EL (cell line): Measurements from ENCODE around the gene FFAR2.
A peak's percentile ranks its signal among the peaks of the same experiment; 100 is the strongest.

Experiments used
- DNase-seq: peaks from one replicate; pipeline ENCODE4 v3.0.0-alpha.2; 2016

FFAR2 gene

DNA sequence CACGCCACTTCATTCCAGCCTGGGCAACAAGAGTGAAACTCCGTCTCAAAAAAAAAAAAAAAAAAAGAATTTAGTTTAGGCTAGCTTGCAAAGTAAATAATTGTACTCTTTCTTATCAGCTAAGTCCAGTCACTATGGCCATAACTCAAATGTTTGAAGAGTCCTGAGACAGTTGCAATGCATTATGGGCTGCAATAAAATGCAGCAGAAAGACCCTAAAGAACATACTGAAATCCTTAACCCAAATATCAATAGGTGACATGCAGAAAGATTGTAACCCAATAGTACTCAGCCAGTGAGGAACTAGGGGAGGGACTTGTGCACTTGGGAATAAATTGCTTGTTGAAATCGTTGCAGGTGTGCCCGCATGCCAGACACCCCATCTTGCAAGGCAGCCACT is 20.9 kb upstream of the FFAR2 start:
- no peak for DNase-seq

DNA sequence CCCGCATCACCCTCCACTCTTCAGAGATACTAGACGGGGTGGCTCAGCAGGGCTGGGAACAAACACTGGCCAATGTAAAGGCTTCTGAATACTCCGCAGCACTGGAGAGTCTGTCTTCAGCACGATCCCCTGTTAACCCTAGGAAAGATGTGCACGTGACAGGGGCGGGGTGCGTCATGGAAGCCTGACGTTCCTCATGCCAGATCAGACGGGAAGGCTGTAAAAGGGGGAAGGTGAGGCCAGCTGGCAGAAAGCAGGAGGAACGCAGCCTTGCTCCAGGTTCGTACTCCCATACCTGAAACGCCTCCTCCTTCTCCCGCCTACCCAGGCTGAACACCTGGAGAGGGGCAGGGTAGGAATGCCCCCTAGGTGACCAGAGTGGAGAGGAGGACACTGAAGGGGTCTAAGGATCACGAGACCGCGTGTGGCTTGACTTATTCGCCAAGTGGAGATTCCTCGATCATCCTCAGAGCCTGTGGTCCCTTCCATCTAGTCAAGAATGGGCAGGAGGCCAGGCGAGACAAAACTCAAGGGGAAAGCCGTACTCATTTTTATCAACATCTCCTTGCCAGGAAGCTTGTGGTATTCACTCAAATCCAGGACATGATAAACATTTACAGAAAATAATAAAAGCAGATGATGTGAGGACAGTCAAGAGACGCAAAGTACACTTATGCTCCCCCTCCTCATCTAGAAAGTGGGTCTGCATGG is 18.2 kb upstream of the FFAR2 start:
- DNase-seq = no peak

DNA sequence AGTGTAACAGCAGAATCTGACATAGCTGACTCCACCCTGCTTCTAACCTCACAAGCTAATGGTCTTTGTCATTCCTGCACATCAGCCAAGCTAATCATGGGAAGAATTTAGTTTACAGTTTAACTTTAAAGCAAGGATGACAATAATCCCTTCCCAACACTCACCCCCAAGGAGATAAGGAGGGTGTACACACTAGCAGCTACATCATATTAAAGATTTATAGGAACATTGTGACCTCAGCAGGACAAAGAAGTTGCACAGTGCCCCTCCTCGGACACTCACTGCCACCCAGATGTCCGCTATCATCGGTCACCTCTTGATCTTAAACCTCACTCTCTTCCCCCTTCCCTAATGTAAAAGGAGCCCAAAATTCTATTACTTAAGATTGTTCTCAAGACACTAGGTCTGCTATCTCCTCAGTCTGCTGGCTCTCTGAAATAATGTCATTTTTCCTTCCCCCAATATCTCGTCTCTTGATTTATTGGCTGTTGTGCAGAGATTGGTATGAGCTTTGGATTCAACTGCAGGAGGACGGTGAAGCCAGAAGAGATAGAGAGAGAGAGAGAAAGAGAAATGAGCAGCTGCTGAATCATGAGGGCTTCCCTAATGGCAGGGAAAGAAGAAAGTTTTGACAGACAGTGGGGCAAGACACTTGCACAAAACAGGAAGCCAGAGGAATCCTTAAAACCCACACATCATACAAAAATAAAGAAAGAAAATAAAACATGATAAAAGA is 17.5 kb upstream of the FFAR2 start:
- no peak for DNase-seq

DNA sequence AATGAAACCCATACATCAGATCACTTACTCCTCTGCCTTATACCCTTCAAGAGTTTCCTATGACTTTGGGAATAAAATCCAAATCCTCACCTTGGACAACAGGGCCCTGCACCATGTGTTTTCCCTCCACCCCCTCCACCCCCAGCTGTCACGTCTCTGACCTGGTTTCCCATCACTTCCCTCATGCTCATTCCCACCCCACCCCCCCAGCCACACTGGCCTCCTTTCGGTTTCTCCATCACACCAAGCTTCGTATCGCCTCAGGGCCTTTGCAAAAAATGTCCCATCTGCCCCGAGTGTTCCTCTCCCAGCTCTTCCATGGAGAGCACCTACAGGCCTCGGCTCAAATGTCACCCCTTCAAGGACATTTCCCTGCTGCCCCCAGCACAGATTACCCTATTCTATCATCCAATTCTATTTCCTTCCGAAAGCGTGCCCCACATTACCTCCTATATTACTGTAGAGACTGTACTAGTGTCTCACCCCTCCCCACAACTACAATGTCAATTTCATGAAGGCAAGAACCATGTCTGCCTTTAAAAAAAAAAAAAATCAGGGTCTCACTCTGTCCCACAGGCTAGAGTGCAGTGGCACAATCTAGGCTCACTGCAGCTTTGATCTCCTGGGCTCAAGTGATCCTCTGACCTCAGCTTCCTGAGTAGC is 16.8 kb upstream of the FFAR2 start:
- DNase-seq = no peak

DNA sequence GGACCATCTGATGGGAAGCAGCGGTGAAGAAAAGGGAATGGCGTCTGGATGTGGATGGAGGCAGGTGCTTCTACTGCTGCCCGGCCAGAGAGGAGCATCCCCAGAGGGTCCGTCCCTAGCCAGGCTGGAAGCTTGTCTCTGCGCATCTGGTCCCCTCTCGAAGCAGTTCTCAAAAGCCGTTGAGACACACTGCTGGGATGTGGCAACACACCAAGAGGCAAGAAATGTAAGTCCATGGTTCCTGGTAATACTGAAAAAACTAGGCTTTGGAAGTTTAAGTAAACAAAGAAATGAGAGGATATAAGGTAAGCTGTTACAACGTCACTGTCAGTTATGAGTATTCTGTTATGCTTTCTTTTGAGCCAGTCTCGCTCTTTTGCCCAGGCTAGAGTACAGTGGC is 15.1 kb upstream of the FFAR2 start:
- DNase-seq = no peak

DNA sequence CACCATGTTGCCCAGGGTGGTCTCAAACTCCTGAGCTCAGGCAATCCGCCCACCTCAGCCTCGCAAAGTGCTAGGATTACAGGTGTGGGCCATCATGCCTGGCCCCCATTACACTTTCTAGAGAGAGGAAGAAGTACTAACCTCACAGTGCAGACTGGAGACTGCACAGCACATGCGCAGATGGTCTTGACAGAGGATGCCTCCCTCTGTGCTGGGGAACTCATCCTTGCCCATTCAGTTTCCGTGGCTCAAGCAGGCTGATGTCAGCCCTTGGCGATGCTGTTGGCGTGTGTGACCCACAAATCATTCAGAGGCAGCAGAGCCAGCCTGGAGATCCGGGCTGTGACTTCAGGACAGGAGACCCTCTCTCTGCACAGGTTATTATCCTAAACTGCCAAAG is 14.6 kb upstream of the FFAR2 start:
- DNase-seq = no peak

DNA sequence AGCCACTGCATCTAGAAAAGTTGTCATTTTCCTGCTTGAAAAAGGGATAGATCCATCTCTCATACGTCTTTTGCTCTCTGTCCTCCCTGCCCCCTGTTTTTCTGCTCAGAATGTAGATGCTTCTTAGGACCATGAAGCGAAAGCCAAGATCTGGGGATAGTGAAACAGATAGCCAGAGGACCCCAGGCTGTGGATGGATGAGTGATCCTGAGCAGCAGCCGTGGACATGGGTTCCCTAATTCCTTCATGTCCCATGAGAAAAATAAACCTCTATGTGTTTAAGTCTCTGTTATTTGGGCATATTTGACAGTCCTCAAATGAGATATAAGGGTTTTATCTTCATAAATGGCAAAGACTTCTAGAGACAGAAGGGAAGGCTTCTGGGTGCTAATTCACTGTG is 12.2 kb upstream of the FFAR2 start:
- no peak for DNase-seq

DNA sequence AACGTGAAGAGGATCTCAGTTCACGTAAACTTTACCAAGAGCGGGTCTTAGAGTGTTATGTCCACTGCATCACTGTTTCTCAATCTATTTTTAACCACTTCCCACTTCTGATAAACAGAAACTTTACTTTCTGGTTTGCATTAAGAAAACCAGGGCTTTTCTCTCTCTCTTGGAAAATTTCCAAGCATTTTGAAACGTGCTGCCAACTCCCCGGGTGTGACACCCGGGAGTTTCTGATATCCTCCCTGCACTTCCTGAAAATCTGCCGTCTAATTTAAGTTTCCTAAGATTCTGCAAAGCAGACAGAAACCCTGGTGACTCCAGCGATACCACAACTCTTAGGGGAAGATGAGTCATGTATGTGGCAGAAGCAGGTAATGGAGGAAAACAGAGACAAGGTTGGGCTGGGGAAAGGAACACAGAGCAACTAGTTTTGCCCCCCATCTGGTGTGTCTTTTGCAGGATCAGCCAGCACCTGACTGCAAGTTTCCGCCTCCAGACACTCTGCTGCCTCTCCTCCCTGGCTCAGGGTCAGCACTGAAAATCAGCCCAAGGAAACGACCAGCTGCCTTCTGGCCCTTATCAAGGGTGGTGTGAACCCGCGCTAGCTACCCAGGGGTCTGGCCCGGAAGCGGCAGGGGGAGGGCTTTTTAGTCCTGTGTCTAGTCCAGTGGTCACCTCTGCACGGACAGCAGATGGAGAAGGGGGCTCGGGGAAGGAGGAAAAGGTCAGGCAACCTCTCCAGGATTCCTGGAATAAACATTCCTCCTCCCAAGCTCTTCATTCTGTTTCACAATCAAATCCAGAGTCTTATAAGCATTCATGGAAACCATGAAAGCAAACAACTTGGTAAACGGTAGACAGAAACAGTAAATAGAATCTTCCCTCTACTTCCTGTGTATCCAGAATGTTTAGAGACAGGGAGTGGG is 11.3 kb upstream of the FFAR2 start:
- peak; percentile 6 for DNase-seq

DNA sequence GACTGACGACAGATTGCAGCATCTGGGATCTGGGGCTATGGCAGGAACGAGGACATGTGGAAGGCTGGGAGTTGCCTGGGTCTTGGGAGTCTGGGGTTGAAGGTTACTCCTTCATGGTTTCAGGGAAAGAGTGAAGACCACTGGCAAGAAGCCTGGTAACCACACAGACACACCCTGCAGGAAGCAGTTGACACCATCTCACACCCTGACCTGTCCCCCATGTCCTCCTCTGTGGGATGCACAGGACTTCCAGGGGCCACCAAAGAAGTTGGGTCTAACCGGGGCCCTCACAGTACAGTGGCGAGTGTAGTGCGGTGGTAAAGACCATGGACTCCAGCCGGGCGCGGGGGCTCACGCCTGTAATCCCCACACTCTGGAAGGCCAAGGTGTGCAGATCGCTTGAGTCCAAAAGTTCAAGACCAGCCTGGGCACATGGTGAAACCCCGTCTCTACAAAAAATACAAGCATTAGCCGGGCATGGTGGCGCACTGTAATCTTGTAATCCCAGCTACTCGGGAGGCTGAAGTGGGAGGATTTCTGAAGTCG is 10.6 kb upstream of the FFAR2 start:
- DNase-seq = no peak

DNA sequence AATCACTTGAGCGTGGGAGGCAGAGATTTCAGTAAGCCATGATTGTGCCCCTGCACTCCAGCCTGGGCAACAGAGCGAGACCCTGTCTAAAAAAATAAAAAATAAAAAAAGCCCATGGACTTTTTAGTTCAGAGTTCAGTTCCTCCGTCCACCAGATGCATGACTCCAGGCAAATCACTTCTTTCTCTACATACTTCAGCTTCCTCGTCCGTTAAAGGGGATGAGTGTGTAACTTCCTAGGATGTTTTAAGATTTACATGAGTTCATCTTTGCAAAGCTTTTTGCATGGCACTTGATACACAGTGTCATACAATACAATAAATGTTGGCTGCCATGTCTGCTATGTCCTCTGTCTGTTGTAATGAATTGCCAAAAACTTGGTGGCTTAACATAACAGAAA is 10.0 kb upstream of the FFAR2 start:
- DNase-seq = no peak

DNA sequence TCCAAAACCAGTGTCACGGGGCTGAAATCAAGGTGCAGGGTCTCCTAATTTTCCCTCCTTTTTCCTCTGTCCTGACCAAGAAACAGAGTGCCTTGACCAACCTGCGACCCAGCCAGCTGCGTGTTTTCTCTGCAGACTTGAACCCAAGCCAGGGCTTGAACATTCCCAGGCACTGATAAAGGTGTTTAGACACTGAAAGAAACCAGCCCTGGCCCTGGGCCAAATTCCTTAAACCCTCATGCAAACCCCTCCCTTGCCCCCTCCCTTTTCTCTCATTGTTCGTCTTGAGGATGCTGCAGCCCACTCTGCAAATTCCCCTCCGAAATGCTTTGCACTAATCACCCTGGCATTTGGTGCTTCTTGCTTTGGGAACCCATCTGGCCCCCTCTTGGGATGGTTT is 9.5 kb upstream of the FFAR2 start:
- no peak for DNase-seq

DNA sequence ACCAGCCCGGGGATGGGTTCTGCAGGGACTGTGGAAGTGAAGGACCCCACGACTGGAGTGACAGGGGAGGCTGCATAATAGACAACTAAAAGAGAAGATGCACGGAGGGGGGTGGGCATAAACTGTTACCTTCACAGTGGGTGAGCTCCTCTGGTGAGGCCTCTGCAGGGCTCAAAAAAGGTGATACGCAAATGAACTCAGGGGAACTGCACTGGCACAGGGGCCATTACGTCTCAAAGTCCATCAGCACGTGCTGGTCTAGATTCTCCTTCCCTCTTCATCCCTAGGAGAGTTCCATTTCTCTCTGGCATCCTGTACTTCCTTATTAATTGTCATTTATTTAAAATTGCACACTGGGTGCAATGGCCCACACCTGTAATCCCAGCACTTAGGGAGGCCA is 8.1 kb upstream of the FFAR2 start:
- DNase-seq = no peak

DNA sequence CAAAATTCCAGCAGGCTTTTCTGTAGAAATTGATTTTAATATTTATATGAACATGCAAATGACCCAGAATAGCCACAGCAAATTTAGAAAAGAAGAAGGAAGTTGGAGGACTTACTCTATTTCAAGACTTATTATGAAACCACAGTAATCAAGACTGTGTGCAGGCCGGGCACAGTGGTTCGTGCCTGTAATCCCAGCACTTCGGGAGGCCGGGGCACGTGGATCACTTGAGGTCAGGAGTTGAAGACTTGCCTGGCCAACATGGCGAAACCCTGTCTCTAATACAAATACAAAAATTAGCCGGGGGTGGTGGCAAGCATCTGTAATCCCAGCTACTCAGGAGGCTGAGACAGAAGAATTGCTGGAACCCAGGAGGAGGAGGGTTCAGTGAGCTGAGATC is 6.0 kb upstream of the FFAR2 start:
- DNase-seq = no peak

DNA sequence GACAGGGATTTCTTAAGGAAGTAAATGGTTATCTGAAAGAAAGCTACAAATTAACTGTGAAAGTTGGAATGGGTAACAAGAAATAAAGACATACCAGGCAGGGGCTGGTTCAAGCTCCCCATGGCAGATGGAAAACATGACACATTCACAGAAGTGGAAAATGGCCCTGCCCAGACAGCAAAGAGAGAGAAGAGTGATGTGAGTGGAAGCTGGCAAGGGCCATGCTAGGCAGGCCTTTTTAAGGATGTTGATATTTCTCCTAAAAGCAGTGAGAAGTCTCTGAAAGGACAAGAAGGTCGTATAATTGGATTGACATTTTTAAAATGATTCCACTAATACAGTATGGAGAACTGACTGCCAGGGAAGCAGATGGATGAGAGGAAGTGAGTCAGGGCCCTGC is 3.3 kb upstream of the FFAR2 start:
- DNase-seq = no peak

DNA sequence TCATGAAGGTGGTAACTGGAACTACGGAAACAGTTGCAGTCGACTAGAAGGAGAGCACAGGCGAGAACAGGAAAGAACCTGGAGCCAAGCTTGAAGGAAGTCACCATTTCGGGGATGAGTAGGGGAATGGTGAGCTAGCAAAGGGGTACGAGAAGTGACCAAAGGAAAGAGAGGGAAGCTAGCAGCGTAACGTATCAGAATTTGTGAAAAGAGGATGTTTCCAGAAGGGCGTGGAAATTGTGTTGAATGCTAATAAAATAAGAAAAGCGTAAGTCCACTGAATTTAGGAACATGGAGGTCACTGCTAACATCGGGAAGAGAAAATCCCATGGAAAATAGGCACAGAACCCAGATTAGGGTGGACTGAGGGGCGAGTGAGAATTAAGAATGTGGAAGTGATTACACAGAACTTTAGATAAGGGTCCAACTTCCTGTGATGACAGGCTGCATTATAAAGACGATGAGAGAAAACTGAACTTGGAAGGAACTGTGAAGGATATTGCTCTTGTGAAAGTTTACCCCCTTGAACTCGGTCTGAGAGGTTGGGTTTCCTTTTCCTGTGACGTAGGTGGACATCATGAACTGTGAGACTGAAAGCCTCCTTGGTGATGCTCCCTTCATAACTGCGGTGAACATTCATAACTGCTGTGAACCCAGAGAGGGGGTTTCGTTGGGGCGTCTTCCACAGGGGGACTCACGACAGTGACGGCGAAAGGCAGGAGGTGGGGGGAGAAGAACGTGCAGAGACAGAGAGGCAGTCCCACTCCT is 2.0 kb upstream of the FFAR2 start:
- DNase-seq = no peak

DNA sequence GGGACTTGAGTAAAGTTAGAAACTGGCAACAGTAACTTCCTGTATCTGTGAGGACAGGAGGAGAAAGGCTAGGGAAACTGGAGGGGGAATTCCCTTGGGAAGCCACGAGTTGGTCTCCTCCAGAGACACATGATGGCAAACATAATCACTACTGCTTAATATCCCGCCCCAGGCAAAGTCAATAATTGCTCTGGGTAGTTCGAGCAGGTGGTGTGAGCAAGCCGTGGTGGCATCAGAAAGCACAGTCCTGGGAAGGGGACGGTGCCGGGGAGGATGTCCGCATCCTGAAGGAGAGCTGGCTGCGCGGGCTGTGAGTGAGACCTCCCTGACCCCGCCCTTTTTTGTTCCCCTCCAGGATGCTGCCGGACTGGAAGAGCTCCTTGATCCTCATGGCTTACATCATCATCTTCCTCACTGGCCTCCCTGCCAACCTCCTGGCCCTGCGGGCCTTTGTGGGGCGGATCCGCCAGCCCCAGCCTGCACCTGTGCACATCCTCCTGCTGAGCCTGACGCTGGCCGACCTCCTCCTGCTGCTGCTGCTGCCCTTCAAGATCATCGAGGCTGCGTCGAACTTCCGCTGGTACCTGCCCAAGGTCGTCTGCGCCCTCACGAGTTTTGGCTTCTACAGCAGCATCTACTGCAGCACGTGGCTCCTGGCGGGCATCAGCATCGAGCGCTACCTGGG is 1.4 kb downstream of the FFAR2 start:
- no peak for DNase-seq

DNA sequence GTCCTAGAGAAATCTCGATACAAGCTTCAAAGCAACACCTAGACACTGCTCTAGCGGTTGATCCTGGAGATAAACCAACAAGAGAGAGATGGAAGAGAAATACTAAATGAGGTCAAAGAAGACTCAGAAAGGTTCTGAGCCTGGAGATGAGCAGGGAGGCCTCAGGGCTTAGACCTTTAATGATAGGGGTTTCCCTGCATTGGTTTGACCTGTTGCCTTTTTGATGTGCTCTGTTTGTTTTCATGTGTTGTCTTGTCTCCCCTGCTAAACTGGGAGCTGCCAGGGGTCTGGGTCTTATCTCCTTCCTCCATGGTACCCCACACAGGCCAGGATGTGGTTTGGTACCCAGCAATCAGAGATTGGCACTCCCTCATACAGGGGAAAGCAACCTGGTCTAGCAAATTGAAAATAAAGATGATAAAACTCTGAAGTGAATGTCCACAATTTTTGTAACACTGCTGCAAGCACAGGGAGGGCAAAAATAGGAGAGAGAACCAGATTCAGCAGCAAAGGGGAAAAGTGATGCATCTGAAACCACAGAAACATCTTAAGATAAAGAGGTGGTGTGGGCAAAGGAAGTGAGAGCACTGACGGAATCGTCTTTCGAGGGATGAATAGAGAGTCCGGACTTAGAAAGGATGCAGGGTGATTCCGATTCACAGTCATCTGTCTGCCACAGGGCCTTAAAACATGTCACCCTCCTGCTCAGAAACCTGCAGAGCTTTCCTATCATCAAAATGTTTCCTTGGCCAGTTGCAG is 3.5 kb downstream of the FFAR2 start:
- DNase-seq = no peak

DNA sequence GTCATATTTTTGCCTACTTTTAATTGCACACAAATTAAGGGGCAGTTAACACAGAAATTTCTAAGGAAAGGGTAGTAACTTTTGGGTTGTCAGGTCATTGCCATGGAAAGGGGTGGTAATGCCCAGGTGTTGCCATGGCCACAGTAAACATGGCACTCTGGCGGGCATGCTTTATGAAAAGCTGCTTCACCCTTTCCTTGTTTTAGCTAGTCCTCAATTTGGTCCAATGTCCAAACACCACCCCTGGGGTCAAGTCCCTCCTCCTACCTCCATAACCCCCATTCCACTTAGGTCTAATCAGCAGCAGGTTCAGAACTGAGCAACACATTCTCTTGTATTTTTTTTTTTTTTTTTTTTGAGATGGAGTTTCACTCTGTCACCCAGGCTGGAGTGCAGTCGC is 6.6 kb downstream of the FFAR2 start:
- DNase-seq = no peak

DNA sequence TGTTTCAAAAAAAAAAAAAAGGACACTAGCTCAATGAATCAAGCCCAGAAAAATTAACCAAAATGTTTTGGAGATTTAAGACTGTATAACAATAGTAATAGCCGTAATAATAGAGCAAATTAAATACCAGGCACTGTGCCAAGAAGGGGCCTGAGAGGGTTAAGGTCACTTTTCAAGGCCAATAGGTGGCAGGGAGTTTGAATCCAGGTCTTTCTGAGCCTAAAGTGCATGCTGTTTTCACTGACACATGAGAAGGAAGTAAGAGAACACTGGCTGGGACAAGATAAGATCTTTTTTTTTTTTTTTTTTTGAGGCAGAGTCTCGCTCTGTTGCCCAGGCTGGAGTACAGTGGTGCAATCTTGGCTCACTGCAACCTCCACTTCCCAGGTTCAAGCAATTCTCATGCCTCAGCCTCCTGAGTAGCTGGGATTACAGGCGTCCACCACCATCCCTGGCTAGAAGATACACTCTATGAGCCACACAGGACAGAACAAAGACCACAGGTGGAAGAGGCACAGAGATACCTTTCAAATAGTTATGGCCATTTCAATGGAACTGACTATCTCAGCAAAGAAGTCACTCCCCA is 7.7 kb downstream of the FFAR2 start:
- no peak for DNase-seq

DNA sequence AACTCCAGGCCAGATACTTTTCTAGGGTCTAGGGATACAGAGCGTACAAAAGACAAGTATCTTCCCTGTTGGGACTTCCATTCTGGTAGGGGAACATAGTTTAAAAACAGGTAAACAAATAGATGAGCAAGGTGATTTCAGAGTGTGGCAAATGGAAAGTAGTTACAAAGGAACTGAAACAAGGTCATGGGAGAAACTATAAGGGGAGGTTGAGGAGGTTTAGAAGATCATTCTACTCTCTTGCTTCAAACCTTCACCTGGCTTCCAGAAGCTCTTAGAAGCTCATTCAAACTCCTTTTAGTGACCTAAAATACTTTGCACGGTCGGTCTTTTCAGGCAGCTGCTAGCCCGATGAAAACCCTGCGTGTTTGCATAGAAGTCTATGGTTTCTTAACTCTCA is 9.1 kb downstream of the FFAR2 start:
- no peak for DNase-seq
